GM19025 (cell line): ENCODE results near the gene XYLT2.

Experiments used
- ATAC-seq: cut with Tn5 transposase; IDR thresholded peaks from one replicate; pipeline ENCODE4 v1.9.1; 2021; ENCODE audit warnings: mild to moderate bottlenecking, low read depth, moderate library complexity; ENCODE audit not compliant: unreplicated experiment

XYLT2 gene

GRCh38 chr17:50347117-50347893, 1.4 kb downstream of the XYLT2 start:
- no peak for ATAC-seq

DNA sequence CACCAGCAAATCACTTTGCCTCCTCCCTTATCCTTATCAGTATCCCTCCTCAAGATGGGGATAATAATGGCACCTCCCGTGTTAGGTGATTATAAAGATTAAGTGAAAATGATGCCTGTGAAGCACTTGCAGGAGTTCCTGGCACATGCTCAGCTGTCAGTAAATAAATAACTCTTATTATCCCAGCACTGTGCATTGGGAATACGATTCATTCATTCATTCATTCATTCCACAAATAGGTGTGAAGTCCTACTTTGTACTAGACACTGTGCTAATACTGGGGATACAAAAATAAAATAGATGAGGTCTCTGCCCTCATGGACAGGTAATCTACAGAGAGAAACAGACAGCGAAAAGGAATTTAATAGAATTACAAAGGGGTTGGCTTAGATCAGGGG, 2.0 kb downstream of the XYLT2 start:
- ATAC-seq, result no peak

GRCh38 chr17:50348522-50349242, 2.8 kb downstream of the XYLT2 start:
- ATAC-seq, result no peak

DNA sequence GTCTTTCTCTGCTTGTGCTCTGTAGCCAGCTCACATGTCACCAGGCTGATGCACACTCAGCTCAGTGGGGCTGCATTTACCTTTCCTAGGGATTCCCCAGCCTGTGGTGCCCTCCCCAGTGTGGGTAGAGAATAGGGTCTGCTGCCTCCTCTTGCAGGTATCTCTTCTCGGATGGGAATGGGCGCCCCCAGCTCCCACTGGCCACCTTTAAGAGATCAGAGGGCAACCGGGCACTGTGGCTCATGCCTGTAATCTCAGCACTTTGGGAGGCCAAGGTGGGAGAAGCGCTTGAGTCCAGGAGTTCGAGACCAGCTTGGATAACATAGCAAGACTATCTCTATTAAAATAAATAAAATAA, 3.3 kb downstream of the XYLT2 start:
- no peak for ATAC-seq

DNA sequence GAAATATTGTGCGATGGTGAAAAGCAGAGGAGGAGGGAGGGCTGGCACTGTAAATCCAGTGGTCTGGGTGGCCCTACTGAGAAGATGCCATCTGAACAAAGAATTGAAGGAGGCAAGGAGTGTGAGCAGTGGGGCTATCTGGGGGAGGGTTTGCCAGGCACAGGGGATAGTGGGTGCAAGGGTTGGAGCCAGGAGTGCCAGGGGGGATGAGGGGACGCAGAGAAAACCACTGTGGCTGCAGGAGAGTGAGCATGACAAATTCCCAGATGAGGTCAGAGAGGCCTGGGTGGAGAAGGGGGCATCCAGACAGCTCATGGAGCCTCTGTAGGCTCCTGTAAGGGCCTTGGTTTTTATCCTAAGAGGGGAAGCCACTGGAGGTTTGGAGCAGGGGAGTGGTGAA, 4.8 kb downstream of the XYLT2 start:
- no peak for ATAC-seq

GRCh38 chr17:50352072-50352692, 6.3 kb downstream of the XYLT2 start:
- ATAC-seq, result no peak

DNA sequence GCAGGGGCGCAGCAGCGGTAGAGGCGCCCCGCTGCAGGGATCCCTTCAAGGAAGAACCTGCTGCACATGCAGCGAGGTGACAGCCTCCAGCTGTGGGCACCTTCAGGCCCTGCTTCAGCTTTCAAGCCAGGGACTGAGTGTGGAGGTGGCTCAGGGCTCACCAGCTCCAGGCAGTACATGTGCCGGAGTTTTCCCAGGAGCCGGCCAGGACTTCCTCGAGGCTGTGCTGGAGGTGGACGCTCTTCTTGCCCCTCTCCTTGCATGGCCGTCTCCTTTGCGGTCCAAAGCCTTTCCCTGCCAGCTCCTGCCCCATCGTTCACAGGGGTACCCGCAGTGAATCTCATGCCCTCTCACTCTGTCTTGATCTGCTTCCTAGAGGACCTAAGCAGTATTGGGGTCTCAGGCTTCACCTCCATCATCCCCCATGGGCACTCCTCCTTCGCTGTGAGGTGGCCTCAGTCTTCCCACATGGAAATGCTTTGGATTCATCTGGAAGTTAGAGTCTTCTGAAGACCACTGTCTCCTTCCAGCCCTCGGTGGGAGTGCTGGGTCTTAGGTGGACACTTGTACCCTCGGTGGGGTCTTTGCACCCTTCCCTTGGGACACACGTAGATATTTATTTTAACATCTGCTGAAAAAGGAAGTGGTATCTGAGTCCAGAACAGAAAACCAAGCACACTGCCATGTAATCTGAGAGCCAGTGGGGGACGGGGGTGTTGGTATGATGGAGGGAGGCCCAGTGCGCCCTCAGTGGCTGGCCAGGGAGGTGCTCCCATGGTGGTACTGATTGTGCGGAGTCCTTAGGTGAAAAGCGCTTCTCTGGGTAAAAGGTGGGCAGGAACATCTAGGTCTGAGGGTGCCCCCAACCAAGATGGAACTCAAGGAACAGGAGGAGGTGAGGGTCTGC, 7.0 kb downstream of the XYLT2 start:
- ATAC-seq, result no peak

DNA sequence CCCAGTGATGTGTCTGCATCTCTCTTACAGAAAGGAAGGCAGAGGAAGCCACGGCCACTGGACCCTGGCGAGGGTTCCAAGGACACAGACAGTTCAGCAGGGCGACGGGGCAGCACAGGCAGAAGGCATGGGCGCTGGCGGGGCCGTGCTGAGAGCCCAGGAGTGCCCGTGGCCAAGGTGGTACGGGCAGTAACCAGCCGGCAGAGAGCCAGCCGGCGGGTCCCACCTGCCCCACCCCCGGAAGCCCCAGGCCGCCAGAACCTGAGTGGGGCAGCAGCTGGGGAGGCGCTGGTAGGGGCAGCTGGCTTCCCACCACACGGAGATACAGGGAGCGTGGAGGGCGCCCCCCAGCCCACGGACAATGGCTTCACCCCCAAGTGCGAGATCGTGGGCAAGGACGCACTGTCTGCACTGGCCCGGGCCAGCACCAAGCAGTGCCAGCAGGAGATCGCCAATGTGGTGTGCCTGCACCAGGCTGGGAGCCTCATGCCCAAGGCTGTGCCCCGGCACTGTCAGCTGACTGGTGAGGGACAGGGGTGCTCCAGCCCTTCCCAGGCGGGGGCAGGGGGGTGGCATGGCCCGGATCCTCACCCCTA, 7.8 kb downstream of the XYLT2 start:
- no peak for ATAC-seq

DNA sequence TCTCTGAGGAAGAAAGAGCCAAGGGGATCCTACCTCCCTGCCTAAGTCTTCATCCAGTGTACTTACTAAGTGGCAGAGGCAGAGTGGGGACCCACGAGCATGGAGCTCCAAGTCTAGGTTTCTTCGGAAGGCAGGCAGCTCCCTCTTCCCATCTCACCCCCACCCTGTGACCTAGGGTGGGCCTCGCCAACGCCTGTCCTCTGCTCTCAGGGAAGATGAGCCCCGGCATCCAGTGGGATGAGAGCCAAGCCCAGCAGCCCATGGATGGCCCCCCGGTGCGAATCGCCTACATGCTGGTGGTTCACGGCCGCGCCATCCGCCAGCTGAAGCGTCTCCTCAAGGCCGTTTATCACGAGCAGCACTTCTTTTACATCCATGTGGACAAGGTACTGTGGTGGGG, 8.3 kb downstream of the XYLT2 start:
- ATAC-seq, result no peak

GRCh38 chr17:50354776-50355175, 8.8 kb downstream of the XYLT2 start:
- no peak for ATAC-seq

DNA sequence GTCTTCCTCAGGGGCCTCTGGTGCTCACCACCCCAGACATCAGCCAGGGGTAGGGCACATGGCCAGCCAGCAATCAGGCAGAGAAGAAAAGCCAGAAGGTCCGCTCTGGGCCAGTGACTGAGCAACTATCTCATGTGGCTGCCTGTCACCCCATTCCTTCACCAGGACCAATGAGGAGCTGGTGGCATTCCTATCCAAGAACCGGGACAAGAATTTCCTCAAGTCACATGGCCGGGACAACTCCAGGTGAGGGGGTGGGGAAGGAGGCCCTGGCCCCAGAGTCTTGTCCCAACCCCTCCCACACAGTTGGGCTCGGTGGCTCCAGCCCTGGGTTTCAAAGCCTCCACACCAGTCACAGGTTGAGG, 9.4 kb downstream of the XYLT2 start:
- ATAC-seq, result no peak

- no peak for ATAC-seq
Observed at GRCh38 chr17:50355701-50356341, 9.9 kb downstream of the XYLT2 start.

- no peak for ATAC-seq
Observed at GRCh38 chr17:50356418-50356817, 10.5 kb downstream of the XYLT2 start.

- ATAC-seq, result no peak
Observed at GRCh38 chr17:50356892-50357510, 11.1 kb downstream of the XYLT2 start.

- ATAC-seq, result no peak
Observed at GRCh38 chr17:50358177-50358576, 12.3 kb downstream of the XYLT2 start.

DNA sequence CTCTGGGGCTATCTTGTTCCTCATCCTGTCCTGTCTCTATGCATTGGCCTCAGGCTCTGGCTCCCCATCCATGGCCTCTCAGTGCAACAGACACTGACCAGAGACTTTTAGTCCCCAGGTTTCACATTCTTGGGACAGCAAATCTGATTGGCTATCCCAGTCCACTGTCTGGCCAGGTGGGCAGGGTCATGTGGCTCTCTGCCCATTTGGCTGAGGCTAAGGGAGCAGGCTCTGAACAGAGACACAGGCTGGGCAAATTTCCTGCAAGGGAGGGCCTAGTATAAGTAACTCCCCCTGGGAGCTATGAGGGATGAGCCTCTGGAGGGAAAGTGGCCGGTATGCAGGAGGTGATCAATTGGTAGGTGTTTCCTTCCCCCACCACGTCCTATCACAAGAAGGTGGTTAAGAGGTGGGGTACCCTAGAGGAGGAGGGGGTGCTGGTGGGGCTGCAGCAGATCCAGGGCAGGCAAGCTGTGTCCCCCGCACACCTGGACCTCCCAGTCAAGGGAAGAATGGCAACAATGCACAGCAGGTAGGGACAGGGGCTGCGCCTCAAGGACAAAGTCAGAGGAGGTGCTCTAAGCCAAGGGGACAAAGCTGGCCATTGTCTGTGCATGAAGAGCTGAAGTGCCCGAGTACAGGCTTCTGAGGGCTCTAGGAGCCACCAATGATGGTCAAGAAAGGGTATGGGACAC, 13.2 kb downstream of the XYLT2 start:
- no peak for ATAC-seq

- no peak for ATAC-seq
Observed at GRCh38 chr17:50359998-50360461, 14.1 kb downstream of the XYLT2 start.

GRCh38 chr17:50360486-50361115, 14.7 kb downstream of the XYLT2 start:
- ATAC-seq, result no peak
